Measurements from ENCODE around the gene ZBBX.

GRCh38 chr3:167228135-167228534, 152.0 kb downstream of the ZBBX start:
- TF ChIP-seq POLR2AphosphoS5 (IDR thresholded peaks at IDR 0.05; ENCODE audit: low read depth): no peak
- no peak for TF ChIP-seq CTCF (IDR thresholded peaks at IDR 0.05; ENCODE audit: insufficient read depth, low read length)
- TF ChIP-seq REST (IDR thresholded peaks at IDR 0.05; ENCODE audit: insufficient replicate concordance, low read depth): no peak
- no peak for TF ChIP-seq SPI1 (IDR thresholded peaks at IDR 0.05; ENCODE audit: borderline replicate concordance, low read depth)
- no peak for TF ChIP-seq GABPA (IDR thresholded peaks at IDR 0.05; ENCODE audit: low read depth)

Data from HL-60 (cell line).